SJCRH30 (cell line): ENCODE data around the gene ST14. TPM values are rescaled to one million over a fixed set of nuclear protein-coding genes. Genes with fewer than 3 reads are reported as not detected.

Experiments used
- DNase-seq, 2 experiments: peaks; one replicate each; pipeline ENCODE4 v3.0.0-alpha.2; 2015 to 2020
- H3K27ac ChIP-seq: fragments of 250-450 bp; sonication (Bioruptor Pico); 2 replicates; pipeline ENCODE4 v1.5.1; 2020; ENCODE audit warnings: mild to moderate bottlenecking, moderate library complexity
- H3K27me3 ChIP-seq: fragments of 250-450 bp; sonication (Bioruptor Pico); 2 replicates; pipeline ENCODE4 v1.5.1; 2020; ENCODE audit warnings: mild to moderate bottlenecking, moderate library complexity
- H3K36me3 ChIP-seq: fragments of 250-450 bp; sonication (Bioruptor Pico); 2 replicates; pipeline ENCODE4 v1.5.1; 2020; ENCODE audit warnings: mild to moderate bottlenecking, moderate library complexity
- H3K4me1 ChIP-seq: fragments of 250-450 bp; sonication (Bioruptor Pico); 2 replicates; pipeline ENCODE4 v1.5.1; 2020; ENCODE audit warnings: mild to moderate bottlenecking, moderate library complexity
- H3K4me3 ChIP-seq: fragments of 250-450 bp; sonication (Bioruptor Pico); 2 replicates; pipeline ENCODE4 v1.5.1; 2020; ENCODE audit warnings: mild to moderate bottlenecking, moderate library complexity
- H3K9me3 ChIP-seq: fragments of 250-450 bp; sonication (Bioruptor Pico); replicated peaks from 2 replicates; pipeline ENCODE4 v1.5.1; 2020; ENCODE audit warnings: mild to moderate bottlenecking, moderate library complexity
- total RNA-seq: library from RNA; depleted of rRNA; stranded (reverse); fragments of >200 nt; shearing (Covaris generic); gene quantifications from 2 replicates; pipeline ENCODE4 v1.2.3, GENCODE V29; 2014

The ST14 gene
- total RNA-seq, 1 experiment from 2014 or later = 0.10 TPM

- H3K36me3 ChIP-seq = no peaks in the 10 kb centered on the region
- no peaks in the 10 kb centered on the region for H3K9me3 ChIP-seq
- DNase-seq = no peak
- no peak overlapping the region for H3K4me3 ChIP-seq
- H3K27ac ChIP-seq = no peak overlapping the region
- H3K4me1 ChIP-seq = no peaks in the 10 kb centered on the region
- peaks cover 21% of the 10 kb centered on the region for H3K27me3 ChIP-seq
Measured at GRCh38 chr11:130211781-130212401, 52.3 kb downstream of the ST14 start.

DNA sequence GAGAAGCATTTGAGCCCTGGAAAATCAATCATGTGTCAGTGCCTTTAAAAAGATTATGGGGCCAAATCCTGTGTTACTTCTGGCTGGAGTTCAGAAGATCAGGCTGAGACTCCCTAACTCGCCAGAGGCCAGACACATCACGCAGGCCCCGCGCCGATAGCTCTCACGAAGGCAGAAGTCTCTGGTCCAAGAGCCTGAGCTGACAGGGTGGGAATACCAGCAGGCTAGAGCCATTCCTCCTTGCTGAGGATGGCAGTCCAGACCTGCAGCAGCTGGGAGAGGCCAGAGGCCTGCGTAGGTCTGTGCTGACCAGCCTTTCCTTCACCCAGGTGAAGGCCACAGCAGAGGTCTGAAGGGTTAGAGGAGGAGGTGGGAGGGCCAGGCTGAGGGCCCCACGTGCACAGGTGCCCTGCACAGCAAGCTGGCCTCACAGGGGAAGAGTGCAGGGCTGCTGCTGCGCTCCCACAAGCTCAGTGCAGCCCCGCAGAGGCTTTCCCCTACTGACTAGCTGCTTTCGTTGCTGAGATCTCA, 52.9 kb downstream of the ST14 start:
- no peak for DNase-seq
- no peaks in the 10 kb centered on the region for H3K9me3 ChIP-seq
- H3K4me1 ChIP-seq = no peaks in the 10 kb centered on the region
- peaks cover 21% of the 10 kb centered on the region for H3K27me3 ChIP-seq
- no peak overlapping the region for H3K27ac ChIP-seq
- no peaks in the 10 kb centered on the region for H3K36me3 ChIP-seq
- no peak overlapping the region for H3K4me3 ChIP-seq

DNA sequence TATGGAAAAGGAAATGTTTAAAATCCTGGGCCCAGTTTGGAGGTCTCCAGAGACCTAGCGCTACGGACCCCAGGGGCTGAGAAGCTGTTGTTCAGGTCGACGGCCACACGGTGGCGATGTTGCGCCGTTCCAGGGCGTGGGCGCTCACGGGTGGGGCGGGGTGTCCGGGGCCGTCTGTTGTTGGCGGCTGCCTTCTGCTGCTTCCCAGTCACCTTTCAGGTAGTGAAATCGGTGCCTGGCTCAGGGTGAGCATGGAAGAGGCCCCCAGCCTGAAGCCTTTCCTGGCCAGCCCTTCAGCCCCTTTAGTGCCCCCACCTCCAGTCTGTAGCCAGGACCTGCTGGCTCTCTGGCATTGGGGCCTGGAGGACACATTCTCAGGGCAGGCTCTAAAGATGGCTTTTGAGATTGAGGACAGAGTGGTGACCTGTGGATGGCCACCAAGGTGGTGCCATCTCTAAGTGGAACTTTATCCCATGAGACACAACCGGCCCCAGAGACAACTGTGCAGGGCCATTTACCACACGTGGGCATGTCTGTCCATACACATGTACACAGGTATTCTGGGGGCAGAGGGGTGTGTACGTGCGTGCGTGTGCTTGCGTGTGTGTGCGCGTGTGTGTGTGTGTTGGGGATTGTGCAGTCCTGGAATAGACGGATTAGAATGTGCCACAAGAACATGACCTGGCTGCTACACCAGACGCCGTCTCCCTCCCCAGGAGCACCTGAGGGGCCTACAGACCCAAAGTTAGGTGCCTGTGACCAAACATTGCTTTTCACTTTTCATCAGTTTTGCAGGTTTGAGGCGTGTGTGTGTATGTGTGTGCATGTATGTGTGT, 53.8 kb downstream of the ST14 start:
- peaks cover 21% of the 10 kb centered on the region for H3K27me3 ChIP-seq
- H3K9me3 ChIP-seq = no peaks in the 10 kb centered on the region
- no peaks in the 10 kb centered on the region for H3K36me3 ChIP-seq
- H3K4me1 ChIP-seq = no peaks in the 10 kb centered on the region
- peak; percentile 17 to 67 for DNase-seq
- no peak overlapping the region for H3K4me3 ChIP-seq
- no peak overlapping the region for H3K27ac ChIP-seq

GRCh38 chr11:130213979-130214281, 54.3 kb downstream of the ST14 start:
- no peak overlapping the region for H3K27ac ChIP-seq
- no peaks in the 10 kb centered on the region for H3K36me3 ChIP-seq
- H3K27me3 ChIP-seq = peaks cover 21% of the 10 kb centered on the region
- no peaks in the 10 kb centered on the region for H3K9me3 ChIP-seq
- no peak overlapping the region for H3K4me3 ChIP-seq
- H3K4me1 ChIP-seq = no peaks in the 10 kb centered on the region
- DNase-seq = no peak

DNA sequence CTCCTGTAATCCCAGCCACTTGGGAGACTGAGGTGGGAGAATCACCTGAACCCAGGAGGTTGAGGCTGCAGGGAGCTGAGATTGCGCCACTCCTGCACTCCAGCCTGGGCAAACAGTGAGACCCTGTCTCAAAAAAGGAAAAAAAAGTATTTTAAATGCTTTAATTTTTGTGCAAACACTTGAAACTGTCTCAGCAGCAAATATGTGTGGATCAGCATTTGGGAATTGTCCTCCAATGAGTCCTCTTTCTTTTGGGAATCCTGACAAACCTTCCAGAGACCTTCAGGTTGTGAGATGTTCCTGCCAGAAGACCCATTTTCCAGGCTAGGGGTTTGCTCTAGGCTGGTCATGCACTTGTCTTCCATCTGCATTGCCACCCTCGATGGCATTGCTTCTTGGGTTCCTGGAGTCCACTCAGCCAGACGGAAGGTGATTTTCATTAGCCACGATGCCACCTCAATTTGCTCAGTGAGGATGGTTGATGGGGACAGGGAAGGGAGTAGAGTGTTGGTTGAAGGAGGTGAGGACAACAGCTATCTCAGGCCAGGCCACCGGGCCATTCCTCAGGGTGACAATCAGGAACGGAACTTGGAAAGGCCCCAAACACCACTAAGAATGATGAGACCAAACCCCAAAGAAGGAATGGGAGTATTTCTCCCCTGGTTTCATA, 55.4 kb downstream of the ST14 start:
- Histone ChIP-seq H3K4me3 (no peak overlapping the region), H3K4me1 (no peaks in the 10 kb centered on the region), H3K27me3 (peaks cover 13% of the 10 kb centered on the region), H3K36me3 (no peaks in the 10 kb centered on the region), H3K9me3 (no peaks in the 10 kb centered on the region), H3K27ac (no peak overlapping the region)
- no peak for DNase-seq

GRCh38 chr11:130215531-130216220, 56.1 kb downstream of the ST14 start:
- peaks cover 9% of the 10 kb centered on the region for H3K27me3 ChIP-seq
- H3K4me1 ChIP-seq = no peaks in the 10 kb centered on the region
- H3K9me3 ChIP-seq = no peaks in the 10 kb centered on the region
- H3K27ac ChIP-seq = no peak overlapping the region
- no peak for DNase-seq
- no peaks in the 10 kb centered on the region for H3K36me3 ChIP-seq
- H3K4me3 ChIP-seq = no peak overlapping the region

DNA sequence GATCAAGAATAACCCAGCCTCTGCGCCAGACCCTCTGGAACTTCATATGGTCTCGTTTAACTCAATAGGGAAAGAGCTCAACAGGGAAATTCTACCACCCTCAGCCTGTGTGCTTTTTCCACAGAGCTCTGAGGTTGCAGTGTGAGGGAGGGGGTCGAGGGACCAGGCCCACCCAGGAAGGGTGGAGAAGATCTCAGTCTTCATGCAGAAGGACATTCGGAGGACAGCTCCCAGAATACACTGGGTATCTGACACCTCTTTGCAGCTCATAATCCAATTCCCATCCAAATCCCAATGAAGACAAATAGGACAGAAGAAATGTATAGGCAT, 56.6 kb downstream of the ST14 start:
- H3K27me3 ChIP-seq = peaks cover 9% of the 10 kb centered on the region
- no peak overlapping the region for H3K27ac ChIP-seq
- no peaks in the 10 kb centered on the region for H3K4me1 ChIP-seq
- no peaks in the 10 kb centered on the region for H3K9me3 ChIP-seq
- H3K4me3 ChIP-seq = no peak overlapping the region
- H3K36me3 ChIP-seq = no peaks in the 10 kb centered on the region
- no peak for DNase-seq

DNA sequence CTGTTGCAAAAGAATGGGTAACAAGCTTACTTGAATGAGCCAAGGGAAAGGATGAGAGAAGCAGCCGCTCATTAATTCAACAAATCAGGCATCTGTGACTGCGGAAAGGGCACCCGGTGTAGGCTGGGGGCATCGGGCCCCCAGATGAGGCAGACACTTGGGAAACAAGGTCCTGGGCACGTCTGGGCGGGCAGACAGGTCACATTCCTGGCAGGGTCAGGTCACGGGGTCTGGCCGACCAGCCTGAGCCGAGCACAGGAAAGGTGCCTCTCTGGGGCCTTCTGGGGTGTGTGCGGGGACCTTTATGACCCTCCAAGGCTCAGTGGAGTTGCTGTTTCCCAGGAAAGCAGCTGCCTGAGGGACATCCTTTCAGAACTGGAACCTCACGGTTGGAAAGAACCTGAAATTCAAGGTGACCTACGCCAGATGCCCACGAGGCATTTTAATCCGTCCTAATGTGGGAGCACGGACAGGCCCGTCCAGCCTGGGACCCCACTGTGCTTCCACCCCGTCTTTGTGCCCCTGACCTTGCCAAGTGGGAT, 57.1 kb downstream of the ST14 start:
- H3K36me3 ChIP-seq = no peaks in the 10 kb centered on the region
- no peaks in the 10 kb centered on the region for H3K9me3 ChIP-seq
- peaks cover 7% of the 10 kb centered on the region for H3K27me3 ChIP-seq
- H3K27ac ChIP-seq = no peak overlapping the region
- no peak for DNase-seq
- H3K4me3 ChIP-seq = no peak overlapping the region
- no peaks in the 10 kb centered on the region for H3K4me1 ChIP-seq

DNA sequence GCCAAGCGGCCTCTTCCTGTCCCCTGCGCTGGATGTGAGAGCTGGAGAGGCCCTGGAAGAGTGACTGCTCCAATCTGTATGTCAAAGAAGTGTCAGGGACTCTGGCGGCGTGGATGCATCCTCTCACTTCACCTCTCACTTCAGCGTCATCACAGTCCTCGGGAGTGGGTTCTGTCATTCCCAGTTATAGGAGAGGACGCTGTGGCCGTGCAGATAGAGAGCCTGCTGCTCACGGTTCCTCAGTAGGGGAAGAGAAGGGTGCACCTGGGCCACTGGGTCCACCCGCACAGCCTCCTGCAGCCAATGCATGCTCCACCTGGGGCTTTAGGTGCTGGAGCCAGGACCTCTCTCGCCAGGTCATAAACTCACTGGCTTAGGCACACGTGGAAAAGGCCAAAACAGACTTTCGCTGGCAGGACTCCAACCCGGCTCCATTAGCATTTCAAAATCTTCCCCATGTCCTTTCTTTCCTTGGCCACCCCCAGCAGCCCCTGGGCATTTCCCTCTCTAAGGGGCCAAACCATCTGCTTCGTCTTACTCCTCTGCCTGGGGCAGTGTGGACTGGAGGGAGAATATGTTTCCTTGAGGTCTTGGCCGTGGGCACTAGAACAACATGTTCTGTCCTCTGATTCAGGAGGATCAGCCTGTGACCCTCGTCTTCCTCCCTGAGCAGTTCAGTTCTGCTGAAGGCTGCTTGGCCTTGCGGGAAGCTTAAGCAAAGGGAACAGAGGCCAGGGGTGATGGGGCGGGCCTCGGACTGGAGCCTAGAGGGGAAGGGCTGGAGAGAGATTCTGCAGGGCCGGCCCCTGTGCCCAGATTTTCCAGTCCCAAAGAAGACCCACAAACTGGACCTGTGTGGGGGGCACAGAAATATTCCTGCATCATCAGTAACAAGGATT, 57.8 kb downstream of the ST14 start:
- no peak for DNase-seq
- H3K36me3 ChIP-seq = no peaks in the 10 kb centered on the region
- no peaks in the 10 kb centered on the region for H3K9me3 ChIP-seq

DNA sequence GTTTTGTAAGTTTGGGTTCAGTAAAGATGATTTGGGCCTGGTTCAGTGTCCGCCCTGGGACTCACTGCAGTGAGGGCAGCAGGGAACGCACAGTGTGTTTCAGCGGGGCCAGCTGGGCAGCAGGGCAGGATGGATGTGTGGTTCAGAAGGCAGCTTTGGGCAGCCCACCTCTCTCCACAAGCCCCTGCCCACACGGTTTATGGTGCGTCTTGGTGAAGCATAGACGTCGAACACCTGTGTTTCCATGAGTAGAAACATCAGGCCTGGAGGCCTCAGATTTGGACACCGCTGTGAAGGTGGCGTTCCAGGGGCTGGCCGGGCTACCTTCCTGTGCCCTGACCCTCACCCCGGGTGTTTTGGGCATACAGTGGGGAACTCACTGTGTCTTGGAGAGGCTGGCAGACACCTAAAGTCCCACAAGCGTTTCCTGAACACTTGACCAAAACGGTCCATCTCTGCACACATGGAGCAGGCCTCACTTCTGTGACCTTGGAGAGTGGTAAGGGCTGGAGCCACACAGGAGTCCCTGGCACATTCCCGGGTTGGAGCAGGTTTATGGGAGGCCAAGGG, 59.0 kb downstream of the ST14 start:
- Histone ChIP-seq H3K36me3 (no peaks in the 10 kb centered on the region), H3K4me1 (no peaks in the 10 kb centered on the region), H3K27ac (no peak overlapping the region), H3K9me3 (no peaks in the 10 kb centered on the region), H3K27me3 (no peaks in the 10 kb centered on the region), H3K4me3 (no peak overlapping the region)
- DNase-seq = no peak

More for the DNA sequence above, 57.8 kb downstream of the ST14 start:
- Histone ChIP-seq H3K4me1 (no peaks in the 10 kb centered on the region), H3K27me3 (no peaks in the 10 kb centered on the region; the same call in 1 of the 2 replicates), H3K27ac (no peak overlapping the region), H3K4me3 (no peak overlapping the region)

DNA sequence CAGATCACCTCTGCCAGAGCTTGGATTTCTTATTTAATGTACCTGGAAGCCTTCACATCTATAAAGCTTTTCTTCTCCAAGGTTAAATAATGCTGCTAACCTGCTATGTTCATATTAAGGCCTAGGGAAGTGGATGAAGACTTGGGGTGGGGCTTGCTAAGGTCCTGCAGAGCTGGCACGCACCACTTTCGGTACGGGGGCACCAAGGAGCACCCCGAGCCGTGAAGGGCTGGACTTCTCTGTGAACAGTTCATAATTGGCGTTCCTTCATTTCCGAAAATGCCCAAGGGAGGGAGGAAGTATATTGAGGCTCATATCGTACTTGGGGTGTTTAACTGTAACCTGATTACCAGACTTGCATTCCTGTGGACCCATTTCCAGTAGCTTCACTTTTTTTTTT, 59.6 kb downstream of the ST14 start:
- H3K4me3 ChIP-seq = no peak overlapping the region
- no peaks in the 10 kb centered on the region for H3K36me3 ChIP-seq
- H3K27ac ChIP-seq = no peak overlapping the region
- H3K4me1 ChIP-seq = no peaks in the 10 kb centered on the region
- H3K27me3 ChIP-seq = no peaks in the 10 kb centered on the region
- no peak for DNase-seq
- H3K9me3 ChIP-seq = no peaks in the 10 kb centered on the region

- Histone ChIP-seq H3K27ac (no peak overlapping the region), H3K4me3 (no peak overlapping the region), H3K27me3 (no peaks in the 10 kb centered on the region), H3K4me1 (no peaks in the 10 kb centered on the region), H3K9me3 (no peaks in the 10 kb centered on the region), H3K36me3 (no peaks in the 10 kb centered on the region)
- DNase-seq = no peak
Measured at GRCh38 chr11:130220311-130221035, 60.9 kb downstream of the ST14 start.

DNA sequence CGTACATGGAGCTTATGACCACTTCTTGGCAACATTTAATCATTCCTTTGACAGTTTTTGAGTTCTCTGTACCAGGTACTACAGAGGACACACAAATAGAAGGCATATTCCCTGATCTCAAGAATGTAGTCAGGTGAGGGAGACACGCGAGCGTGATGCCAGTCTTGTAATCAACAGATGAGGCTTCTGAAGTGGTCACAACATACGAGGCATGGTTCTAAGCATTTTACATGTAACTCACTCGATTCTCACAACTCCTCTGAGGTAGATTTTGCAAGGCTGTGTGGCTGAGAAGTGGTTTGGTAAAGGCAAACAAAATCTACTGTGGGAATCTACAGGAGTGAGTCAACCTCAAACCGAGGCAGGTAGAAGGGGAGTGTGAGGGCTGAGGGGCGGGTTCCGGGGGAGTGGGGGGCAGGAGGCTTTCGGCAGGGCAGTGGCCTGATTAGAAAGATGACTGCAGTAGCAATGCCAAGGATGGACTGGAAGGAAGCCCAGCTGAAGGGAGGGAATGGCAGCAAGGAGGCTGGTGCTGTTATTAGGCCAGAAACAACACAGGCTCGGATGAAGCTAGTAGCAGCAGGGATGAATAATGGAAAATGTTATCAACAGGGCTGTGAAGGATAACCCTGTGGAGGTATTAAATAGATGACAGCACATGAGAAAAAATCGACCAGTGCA, 63.8 kb downstream of the ST14 start:
- H3K9me3 ChIP-seq = no peaks in the 10 kb centered on the region
- H3K4me1 ChIP-seq = no peaks in the 10 kb centered on the region
- no peak overlapping the region for H3K27ac ChIP-seq
- H3K36me3 ChIP-seq = no peaks in the 10 kb centered on the region
- no peak for DNase-seq
- H3K27me3 ChIP-seq = no peaks in the 10 kb centered on the region
- H3K4me3 ChIP-seq = no peak overlapping the region
